Measurements from ENCODE around the gene KCNAB3.
"Not testable (repeated sequence)": the region's sequence is repeated elsewhere in the genome, so short reads cannot be mapped to it uniquely, and the experiment has no call there.

Gene KCNAB3

GRCh38 chr17:7969433-7969832, 39.8 kb upstream of the KCNAB3 start:
- H3K4me3 ChIP-seq (ENCODE audit: low read depth, low read length), result no peak overlapping the region
- TF ChIP-seq CTCF (IDR thresholded peaks at IDR 0.05; ENCODE audit: low read depth, low read length, missing control alignments), result no peak

GRCh38 chr17:7967751-7968150, 38.1 kb upstream of the KCNAB3 start:
- TF ChIP-seq CTCF (IDR thresholded peaks at IDR 0.05; ENCODE audit: low read depth, low read length, missing control alignments), result no peak
- no peak for DNase-seq (ENCODE audit: low read depth)
- no peak overlapping the region for H3K4me3 ChIP-seq (ENCODE audit: low read depth, low read length)

More at GRCh38 chr17:7969433-7969832, 39.8 kb upstream of the KCNAB3 start:
- no peak for DNase-seq (ENCODE audit: low read depth)

- DNase-seq (ENCODE audit: low read depth), result no peak
These were observed 31.8 kb upstream of the KCNAB3 start for GRCh38 chr17:7961421-7961820.

GRCh38 chr17:7959503-7960253, 30.0 kb upstream of the KCNAB3 start:
- DNase-seq (ENCODE audit: low read depth), result no peak
- no peak for TF ChIP-seq CTCF (IDR thresholded peaks at IDR 0.05; ENCODE audit: low read depth, low read length, missing control alignments)
- H3K4me3 ChIP-seq (ENCODE audit: low read depth, low read length), result no peak overlapping the region

More at GRCh38 chr17:7961421-7961820, 31.8 kb upstream of the KCNAB3 start:
- no peak for TF ChIP-seq CTCF (IDR thresholded peaks at IDR 0.05; ENCODE audit: low read depth, low read length, missing control alignments)
- H3K4me3 ChIP-seq (ENCODE audit: low read depth, low read length), result no peak overlapping the region

GRCh38 chr17:7956228-7956965, 26.7 kb upstream of the KCNAB3 start:
- TF ChIP-seq CTCF (IDR thresholded peaks at IDR 0.05; ENCODE audit: low read depth, low read length, missing control alignments), result no peak
- H3K4me3 ChIP-seq (ENCODE audit: low read depth, low read length), result no peak overlapping the region
- no peak for DNase-seq (ENCODE audit: low read depth)

- DNase-seq (ENCODE audit: low read depth), result no peak
- H3K4me3 ChIP-seq (ENCODE audit: low read depth, low read length), result no peak overlapping the region
- no peak for TF ChIP-seq CTCF (IDR thresholded peaks at IDR 0.05; ENCODE audit: low read depth, low read length, missing control alignments)
These were observed 26.0 kb upstream of the KCNAB3 start for GRCh38 chr17:7955414-7956227.

- not testable (repeated sequence) for H3K4me3 ChIP-seq (ENCODE audit: low read depth, low read length); DNase-seq (ENCODE audit: low read depth)
These were observed 23.6 kb upstream of the KCNAB3 start for GRCh38 chr17:7953266-7953665.
